GM18861 (cell line): ENCODE measurements around the gene NUTM2A.
"Not testable (repeated sequence)": the region's sequence is repeated elsewhere in the genome, so short reads cannot be mapped to it uniquely, and the experiment has no call there.

Experiments used
- ATAC-seq: cut with Tn5 transposase; IDR thresholded peaks from one replicate; pipeline ENCODE4 v1.9.1; 2021; ENCODE audit not compliant: unreplicated experiment

NUTM2A gene

GRCh38 chr10:87248818-87249353, 23.6 kb downstream of the NUTM2A start:
- not testable (repeated sequence) for ATAC-seq

DNA sequence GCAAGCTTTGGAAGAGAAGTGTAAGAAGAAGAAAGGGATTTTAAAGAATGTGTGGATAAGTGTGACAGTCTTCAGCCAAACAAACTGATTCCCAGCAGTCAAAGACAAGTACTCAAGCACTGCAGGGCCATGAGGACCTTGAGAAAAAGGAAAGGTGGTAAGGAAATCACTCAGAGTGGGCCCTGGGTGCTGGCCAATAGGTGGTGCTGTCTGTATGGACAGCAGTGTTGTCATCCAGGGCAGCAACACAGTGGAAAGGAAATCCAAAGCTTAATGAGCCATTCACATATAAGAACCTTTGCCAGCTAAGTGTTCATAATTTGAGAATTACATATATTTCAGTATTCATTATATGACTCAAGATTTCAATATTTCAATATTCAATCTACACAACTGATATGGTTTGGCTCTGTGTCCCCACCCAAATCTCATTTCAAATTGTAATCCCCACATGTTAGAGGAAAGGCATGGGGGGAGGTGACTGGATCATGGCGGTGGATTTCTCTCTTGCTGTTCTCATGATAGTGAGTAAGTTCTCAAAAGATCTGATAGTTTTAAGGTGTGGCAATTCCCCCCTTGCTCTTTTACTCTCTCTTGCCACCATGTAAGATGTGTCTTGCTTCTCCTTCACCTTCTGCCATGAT, 55.6 kb downstream of the NUTM2A start:
- not testable (repeated sequence) for ATAC-seq
